Endometrial microvascular endothelial cells (primary cell): ENCODE measurements around the gene TGDS. TPM values are rescaled to one million over a fixed set of nuclear protein-coding genes. Genes with fewer than 3 reads are reported as not detected.

Experiments
- in situ Hi-C: cut with HindIII; loops from 2 replicates; pipeline ENCODE4 v1.10.0; 2017; ENCODE audit warnings: low sequenced_read_pairs, low pct_unique_long_range_greater_than_20kb; ENCODE audit errors: inconsistent ontology term
- total RNA-seq: library from RNA; depleted of rRNA; stranded (reverse); fragments of >200 nt; gene quantifications from one replicate; pipeline ENCODE4 v1.2.3, GENCODE V29; 2015; ENCODE audit errors: inconsistent ontology term

Gene TGDS
- total RNA-seq, 1 donor from 2014 or later = 26.2 TPM

GRCh38 chr13:94525781-94526180 lies 70.2 kb downstream of the TGDS start:
- in situ Hi-C loops = no loop called here

GRCh38 chr13:94524407-94524806 lies 71.5 kb downstream of the TGDS start:
- in situ Hi-C loops = no loop called here

Other genes starting within 250 kb of the TGDS start
- not detected for gene DCT, start 116.5 kb downstream of the TGDS start, total RNA-seq
- gene GPR180, start 5.7 kb upstream of the TGDS start, total RNA-seq = 15.3 TPM
- not detected for gene SOX21, start 116.4 kb upstream of the TGDS start, total RNA-seq